NCI-H526 (cell line): Measurements from ENCODE around the gene RBL1.
"Not testable (repeated sequence)": the region's sequence is repeated elsewhere in the genome, so short reads cannot be mapped to it uniquely, and the experiment has no call there.

Experiments used
- DNase-seq, 2 experiments: peaks; one replicate each; lab custom pipeline; 2025; lab: John Stamatoyannopoulos, UW

Gene RBL1

GRCh38 chr20:36992802-36993334, 102.9 kb downstream of the RBL1 start:
- no peak for DNase-seq

GRCh38 chr20:36991703-36992102, 104.1 kb downstream of the RBL1 start:
- DNase-seq = no peak

DNA sequence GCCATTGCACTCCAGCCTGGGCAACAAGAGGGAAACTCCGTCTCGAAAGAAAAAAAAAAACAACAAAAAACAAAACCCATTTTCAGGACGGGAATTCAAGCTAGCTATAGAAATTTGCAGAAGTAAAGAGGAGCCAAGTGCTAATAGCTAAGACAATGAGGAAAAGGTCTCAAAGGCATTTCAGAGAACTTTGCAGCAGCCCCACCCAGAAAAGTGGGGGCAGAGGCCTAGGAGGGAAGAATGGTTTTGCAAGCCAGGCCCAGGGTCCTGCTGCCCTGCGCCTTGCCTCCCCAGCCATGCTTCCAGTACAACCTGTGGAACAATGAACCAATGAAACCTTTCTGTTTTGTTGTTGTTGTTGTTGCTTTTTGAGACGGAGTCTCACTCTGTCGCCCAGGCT, 106.0 kb downstream of the RBL1 start:
- DNase-seq = no peak

DNA sequence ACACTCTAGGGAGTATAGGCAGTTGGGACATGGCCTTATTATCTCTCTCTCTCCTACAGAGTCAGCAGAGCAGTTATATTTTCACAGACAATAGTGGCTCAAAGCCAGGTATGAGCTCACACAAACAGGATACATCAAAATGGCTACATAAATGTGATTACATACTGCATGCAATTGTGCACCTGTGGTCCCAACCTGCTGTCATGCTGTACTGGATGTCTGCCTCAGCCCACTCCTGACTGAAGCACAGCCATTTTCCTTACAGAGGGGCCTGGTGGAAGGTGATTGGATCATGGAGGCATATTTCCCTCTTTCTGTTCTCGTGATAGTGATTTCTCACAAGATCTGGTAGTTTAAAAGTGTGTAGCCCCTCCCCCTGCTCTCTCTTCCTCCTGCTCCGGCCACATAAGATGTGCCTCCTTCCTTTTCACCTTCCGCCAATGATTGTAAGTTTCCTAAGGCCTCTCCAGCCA, 107.3 kb downstream of the RBL1 start:
- no peak for DNase-seq

DNA sequence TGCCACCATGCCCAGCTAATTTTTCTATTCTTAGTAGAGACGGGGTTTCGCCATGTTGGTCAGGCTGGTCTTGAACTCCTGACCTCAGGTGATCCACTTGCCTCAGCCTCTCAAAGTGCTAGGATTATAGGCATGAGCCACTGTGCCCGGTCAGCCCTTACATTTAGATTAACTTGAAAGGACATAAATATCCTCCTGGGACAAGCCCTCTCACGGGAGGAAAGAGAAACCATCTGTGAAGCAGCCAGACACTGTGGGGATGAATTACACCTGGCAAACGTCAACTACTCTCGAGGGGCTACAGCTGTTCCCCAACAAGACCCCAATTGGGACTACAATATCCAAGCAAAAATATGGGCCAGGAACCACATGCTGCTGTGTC, 111.5 kb downstream of the RBL1 start:
- DNase-seq = no peak

DNA sequence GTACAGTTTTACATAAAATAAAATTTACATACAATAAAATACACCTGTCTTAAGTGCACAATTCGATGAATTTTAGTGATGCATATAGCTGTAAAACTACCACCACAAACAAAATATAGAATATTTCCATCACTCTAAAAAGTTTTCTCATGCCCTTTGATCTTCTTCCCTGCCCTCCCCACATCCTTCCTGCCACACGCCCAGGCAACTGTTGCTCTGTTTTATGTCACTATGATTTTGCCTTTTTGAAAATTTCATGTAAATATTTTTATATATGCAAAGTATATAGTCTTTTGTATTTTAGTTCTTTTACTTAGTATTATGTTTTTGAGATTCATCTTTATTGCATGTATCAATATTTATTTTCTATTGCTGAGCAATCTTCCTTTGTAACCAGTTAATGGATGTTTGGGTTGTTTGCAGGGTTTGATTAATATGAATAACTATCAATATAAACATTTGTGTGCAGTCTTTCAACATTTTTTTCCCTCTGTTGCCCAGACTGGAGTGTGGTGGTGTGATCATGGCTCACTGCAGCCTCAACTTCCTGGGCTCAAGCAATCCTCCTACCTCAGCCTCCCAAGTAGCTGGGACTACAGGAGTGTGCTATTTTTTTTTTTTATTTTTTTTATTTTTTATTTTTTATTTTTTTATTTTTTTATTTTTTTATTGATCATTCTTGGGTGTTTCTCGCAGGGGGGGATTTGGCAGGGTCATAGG, 120.5 kb downstream of the RBL1 start:
- DNase-seq = peak in 1 of 2 experiments; percentile 70

GRCh38 chr20:36974660-36975059, 121.1 kb downstream of the RBL1 start:
- DNase-seq = no peak

DNA sequence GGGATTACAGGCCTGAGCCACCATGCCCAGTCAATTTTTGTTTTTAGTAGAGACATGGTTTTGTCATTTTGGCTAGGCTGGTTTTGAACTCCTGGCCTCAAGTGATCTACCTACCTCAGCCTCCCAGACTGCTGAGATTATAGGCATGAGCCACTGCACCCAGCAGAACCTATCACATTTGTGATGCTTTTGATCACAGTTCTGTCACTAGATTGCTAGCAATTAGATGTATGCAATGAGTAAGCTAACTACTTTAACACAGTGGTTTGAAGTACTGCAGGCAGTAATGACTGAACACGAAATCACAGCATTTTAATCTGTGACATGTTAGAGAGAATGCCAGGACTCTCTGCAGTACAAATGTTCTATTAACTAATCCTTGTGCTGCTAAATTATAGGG, 124.7 kb downstream of the RBL1 start:
- no peak for DNase-seq

- no peak for DNase-seq
Measured at GRCh38 chr20:36969478-36970186, 126.2 kb downstream of the RBL1 start.

DNA sequence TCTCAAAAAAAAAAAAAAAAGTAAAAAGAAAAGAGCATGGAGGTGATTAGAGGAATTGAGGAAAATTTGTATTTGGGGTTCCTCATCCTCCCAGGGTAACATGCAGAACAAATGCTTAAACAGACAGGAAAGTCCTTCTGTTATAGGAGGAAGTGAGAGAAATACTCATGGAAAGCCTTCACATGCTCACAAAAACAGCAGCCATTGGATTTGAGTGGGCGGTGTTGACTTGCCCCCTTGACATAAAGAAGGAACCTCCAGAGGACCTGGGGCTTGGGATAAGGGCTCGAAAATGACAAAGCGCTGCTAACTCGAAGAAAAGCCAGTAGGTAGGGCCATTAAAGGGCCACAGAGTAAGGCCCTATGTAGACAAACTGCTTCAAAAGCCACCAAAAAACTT, 126.7 kb downstream of the RBL1 start:
- no peak for DNase-seq

DNA sequence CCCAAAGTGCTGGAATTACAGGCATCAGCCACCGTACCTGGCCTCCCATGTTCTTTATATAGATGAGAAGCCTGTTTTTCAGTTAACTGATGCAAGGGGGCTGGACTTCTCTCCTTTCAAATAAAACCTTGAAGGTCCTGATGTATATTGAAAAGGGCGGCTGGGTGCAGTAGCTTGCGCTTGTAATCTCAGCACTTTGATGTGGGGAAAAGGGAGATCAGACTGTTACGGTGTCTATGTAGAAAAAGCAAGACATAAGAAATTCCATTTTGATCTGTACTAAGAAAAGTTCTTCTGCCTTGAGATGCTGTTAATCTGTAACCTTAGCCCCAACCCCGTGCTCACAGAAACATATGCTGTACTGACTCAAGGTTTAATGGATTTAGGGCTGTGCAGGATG, 128.2 kb downstream of the RBL1 start:
- no peak for DNase-seq

DNA sequence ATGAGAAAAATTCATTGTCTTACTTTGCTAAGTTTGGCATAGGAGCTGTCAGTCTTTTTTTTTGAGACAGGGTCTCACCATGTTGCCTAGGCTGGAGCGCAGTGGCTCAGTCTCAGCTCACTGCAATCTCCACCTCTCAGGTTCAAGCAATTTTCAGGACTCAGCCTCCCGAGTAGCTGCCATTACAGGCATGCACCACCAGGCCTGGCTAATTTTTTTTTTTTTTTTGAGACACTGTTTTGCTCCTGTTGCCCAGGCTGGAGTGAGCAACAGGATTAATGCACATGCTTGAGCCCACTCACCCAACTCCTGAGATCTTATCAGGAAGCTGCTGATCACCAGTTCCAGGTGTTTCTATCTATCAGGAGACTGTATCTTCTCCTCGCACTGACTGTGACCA, 128.8 kb downstream of the RBL1 start:
- not testable (repeated sequence) for DNase-seq

GRCh38 chr20:36962354-36962941, 133.3 kb downstream of the RBL1 start:
- not testable (repeated sequence) for DNase-seq

DNA sequence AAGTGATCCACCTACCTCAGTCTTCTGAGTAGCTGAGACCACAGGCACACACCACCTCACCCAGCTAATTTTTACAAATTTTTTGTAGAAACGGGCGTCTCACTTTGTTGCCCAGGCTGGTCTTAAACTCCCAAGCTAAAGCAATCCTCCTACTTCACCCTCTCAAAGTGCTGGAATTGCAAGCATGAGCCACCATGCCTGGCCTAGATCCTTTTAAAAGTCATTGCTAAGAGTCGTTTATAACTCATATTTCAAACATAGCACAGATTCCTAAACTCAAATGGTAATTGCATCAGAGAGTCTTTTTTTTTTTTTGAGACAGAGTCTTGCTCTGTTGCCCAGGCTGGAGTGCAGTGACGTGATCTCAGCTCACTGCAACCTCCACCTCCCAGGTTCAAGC, 136.6 kb downstream of the RBL1 start:
- DNase-seq = no peak

GRCh38 chr20:36957875-36958667, 137.7 kb downstream of the RBL1 start:
- DNase-seq = no peak

DNA sequence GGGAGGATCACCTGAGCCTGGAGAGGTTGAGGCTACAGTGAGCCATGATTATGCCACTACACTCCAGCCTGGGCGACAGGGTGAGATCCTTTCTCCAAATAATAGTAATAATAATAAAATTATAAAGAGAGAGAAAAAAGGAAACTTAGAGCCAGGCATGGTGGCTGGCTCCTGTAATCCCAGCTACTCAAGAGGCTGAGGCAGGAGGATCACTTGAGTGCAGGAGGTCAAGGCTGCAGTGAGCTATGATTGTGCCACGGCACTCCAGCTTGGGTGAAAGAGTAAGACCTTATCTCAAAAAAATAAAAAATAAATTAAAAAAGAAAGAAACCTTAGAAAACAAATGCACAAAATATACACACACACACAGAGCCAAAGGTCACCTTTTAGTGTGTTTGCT, 139.1 kb downstream of the RBL1 start:
- DNase-seq = no peak

GRCh38 chr20:36956016-36956415, 139.8 kb downstream of the RBL1 start:
- DNase-seq = no peak

- DNase-seq = no peak
Measured at GRCh38 chr20:36951979-36952738, 143.6 kb downstream of the RBL1 start.

DNA sequence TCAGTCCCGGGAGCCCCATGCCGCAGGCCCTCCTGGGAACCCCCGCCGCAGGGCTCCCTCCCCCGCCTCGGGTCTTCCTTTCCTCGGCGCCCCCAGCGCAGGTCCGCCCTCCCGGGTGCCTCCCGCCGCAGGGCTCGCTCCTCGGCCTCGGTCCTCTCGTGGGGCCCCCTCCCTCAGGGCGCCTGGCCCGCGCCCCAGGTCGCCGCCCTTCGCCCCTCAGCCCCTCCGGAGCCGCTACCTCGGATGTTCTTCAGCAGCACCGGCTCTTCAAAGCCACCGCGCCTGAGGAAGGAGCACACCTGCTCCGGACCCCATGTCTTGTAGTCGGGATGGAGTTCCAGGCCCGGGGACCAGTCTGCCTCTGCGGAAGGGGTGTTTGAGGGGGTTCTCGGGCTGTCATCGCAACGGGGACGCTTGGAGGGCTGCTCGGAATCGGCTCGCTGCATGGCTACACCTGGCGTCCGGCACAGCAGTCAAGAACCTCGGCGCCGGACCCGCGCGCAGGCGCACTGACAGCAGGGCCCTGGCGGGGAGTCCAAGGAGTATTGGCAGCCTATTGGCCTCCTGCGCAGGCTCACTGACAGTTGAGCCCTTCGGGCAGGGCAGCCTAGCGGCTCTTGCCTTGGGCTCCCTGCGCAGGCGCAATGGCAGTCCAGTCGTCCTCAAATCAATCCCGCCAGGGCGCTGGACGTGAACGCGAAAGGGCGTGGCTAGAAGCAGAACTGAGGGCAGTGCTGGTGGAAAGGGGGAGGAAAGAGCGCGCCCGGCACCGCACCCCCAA, 144.4 kb downstream of the RBL1 start, which contains the start of gene SAMHD1:
SAMHD1 (minus strand) TSS at position 511 of the 781 bp plus-strand sequence; CDS start at position 446, 65 bp downstream.
- peak; percentile 97 to 99 for DNase-seq
